H1 (cell line): Measurements from ENCODE around the gene AFF1. TPM values are rescaled to one million over a fixed set of nuclear protein-coding genes. Genes with fewer than 3 reads are reported as not detected.

Source experiments
- CTCF ChIA-PET: fragments of 300-600 bp; sonication (Branson Sonifier 250); formaldehyde crosslinking; loops from one replicate; lab custom pipeline; 2021; ENCODE audit not compliant: partially characterized antibody; lab: Charles Lee
- POLR2A ChIA-PET: fragments of 300-600 bp; sonication (Branson Sonifier 250); formaldehyde crosslinking; loops from one replicate; lab custom pipeline; 2021; ENCODE audit warnings: inconsistent platforms; ENCODE audit not compliant: partially characterized antibody; lab: Charles Lee
- DNase-seq, 2 experiments: peaks; one replicate each; pipeline versions ENCODE4 v3.0.0 to v3.0.0-alpha.2; 2010 to 2022; ENCODE audit warnings: low spot score in 2 of 2, low read depth in 1 of 2, mixed read lengths in 1 of 2
- FAIRE-seq: peaks from 2 replicates; lab custom pipeline; 2011; peaks lifted over from hg19 to GRCh38; lab: Jason Lieb, UNC
- H2AFZ ChIP-seq: 2 replicates; pipeline ENCODE4 v1.8.1; 2012; ENCODE audit warnings: low read length, inconsistent platforms
- H2AK5ac ChIP-seq: 2 replicates; pipeline ENCODE4 v1.6.1; 2013; ENCODE audit warnings: low read depth, low read length
- H2BK120ac ChIP-seq: replicated peaks from 2 replicates; pipeline ENCODE3; 2013; ENCODE audit warnings: low read depth, low read length, inconsistent platforms
- H2BK12ac ChIP-seq: 2 replicates; pipeline ENCODE4 v1.6.1; 2013; ENCODE audit warnings: low read depth, low read length
- H2BK15ac ChIP-seq: 2 replicates; pipeline ENCODE4 v1.6.1; 2013; ENCODE audit warnings: low read length
- H2BK20ac ChIP-seq: 2 replicates; pipeline ENCODE4 v1.6.1; 2013; ENCODE audit warnings: low read length
- H2BK5ac ChIP-seq: 2 replicates; pipeline ENCODE4 v1.6.1; 2013; ENCODE audit warnings: low read depth, low read length
- H3K14ac ChIP-seq: 2 replicates; pipeline ENCODE4 v1.6.1; 2013; ENCODE audit warnings: inconsistent platforms; ENCODE audit not compliant: insufficient read length
- H3K18ac ChIP-seq: 2 replicates; pipeline ENCODE4 v1.6.1; 2013; ENCODE audit warnings: low read length; ENCODE audit errors: extremely low read depth
- H3K23ac ChIP-seq: 2 replicates; pipeline ENCODE4 v1.6.1; 2013; ENCODE audit warnings: inconsistent platforms; ENCODE audit not compliant: insufficient read length
- H3K23me2 ChIP-seq: 2 replicates; pipeline ENCODE4 v1.6.1; 2013; ENCODE audit warnings: low read depth, low read length
- H3K27ac ChIP-seq: 2 replicates; pipeline ENCODE4 v1.6.1; 2011; ENCODE audit warnings: low read depth, low read length, inconsistent platforms
- H3K27me3 ChIP-seq, 4 experiments: replicated peaks in 1 of 4; 1 replicate in 1 of 4; 2 replicates in 3 of 4; pipeline versions ENCODE4 v1.6.1 to v1.8.1; 2011 to 2013; ENCODE audit warnings: low read length in 3 of 4, mild to moderate bottlenecking in 3 of 4, inconsistent platforms in 2 of 4, mixed read lengths in 2 of 4, moderate library complexity in 1 of 4; ENCODE audit not compliant: control insufficient read depth in 3 of 4, insufficient read depth in 3 of 4; ENCODE audit errors: extremely low read depth in 1 of 4
- H3K36me3 ChIP-seq, 4 experiments: 2 replicates each; pipeline versions ENCODE4 v1.6.1 to v1.8.1; 2011 to 2013; ENCODE audit warnings: mild to moderate bottlenecking in 4 of 4, low read length in 3 of 4, moderate library complexity in 2 of 4, control low read depth in 1 of 4, inconsistent platforms in 1 of 4; ENCODE audit not compliant: insufficient read depth in 4 of 4, control insufficient read depth in 2 of 4
- H3K4ac ChIP-seq: replicated peaks from 2 replicates; pipeline ENCODE3; 2013; ENCODE audit warnings: low read length, low read depth, mixed read lengths, inconsistent platforms; ENCODE audit not compliant: insufficient read length
- H3K4me1 ChIP-seq, 4 experiments: replicated peaks in 1 of 4; 1 replicate in 1 of 4; 2 replicates in 3 of 4; pipeline versions ENCODE4 v1.6.1 to v1.8.1; 2011 to 2013; ENCODE audit warnings: low read length in 3 of 4, inconsistent platforms in 2 of 4, mixed read lengths in 1 of 4; ENCODE audit not compliant: insufficient read depth in 4 of 4, control insufficient read depth in 3 of 4
- H3K4me2 ChIP-seq, 2 experiments: 2 replicates each; pipeline versions ENCODE4 v1.6.1 to v1.8.1; 2011 to 2013; ENCODE audit warnings: low read depth in 2 of 2, low read length in 2 of 2, control low read depth in 1 of 2, inconsistent platforms in 1 of 2, mild to moderate bottlenecking in 1 of 2; ENCODE audit not compliant: insufficient read depth in 1 of 2
- H3K4me3 ChIP-seq, 4 experiments: fragments of 200-600, 300-600 bp in 1 of 4; sonication (generic), shearing (Covaris generic), sonication (Bioruptor Twin) in 1 of 4; 2 replicates each; pipeline versions ENCODE4 v1.5.1 to v1.8.1; 2011 to 2016; ENCODE audit warnings: low read length in 4 of 4, low read depth in 3 of 4, control low read depth in 2 of 4, inconsistent platforms in 2 of 4, mild to moderate bottlenecking in 2 of 4, mixed read lengths in 1 of 4, moderate library complexity in 1 of 4; ENCODE audit not compliant: insufficient read depth in 2 of 4; ENCODE audit errors: extremely low read depth in 1 of 4
- H3K56ac ChIP-seq: replicated peaks from 2 replicates; pipeline ENCODE3; 2013; ENCODE audit warnings: low read depth, mild to moderate bottlenecking, mixed read lengths, low read length, inconsistent platforms; ENCODE audit not compliant: insufficient read length
- H3K79me1 ChIP-seq: 2 replicates; pipeline ENCODE4 v1.6.1; 2013; ENCODE audit warnings: low read depth, low read length, control low read depth
- H3K79me2 ChIP-seq, 2 experiments: 2 replicates each; pipeline versions ENCODE4 v1.6.1 to v1.8.1; 2012 to 2013; ENCODE audit warnings: low read length in 2 of 2, mild to moderate bottlenecking in 2 of 2, inconsistent platforms in 1 of 2; ENCODE audit not compliant: insufficient read depth in 2 of 2, control insufficient read depth in 1 of 2
- H3K9ac ChIP-seq, 4 experiments: replicated peaks in 1 of 4; 1 replicate in 1 of 4; 2 replicates in 3 of 4; pipeline versions ENCODE4 v1.6.1 to v1.8.1; 2011 to 2013; ENCODE audit warnings: low read depth in 3 of 4, low read length in 3 of 4, control low read depth in 2 of 4, mild to moderate bottlenecking in 2 of 4, moderate library complexity in 2 of 4, inconsistent platforms in 1 of 4; ENCODE audit errors: extremely low read depth in 1 of 4
- H3K9me3 ChIP-seq, 2 experiments: 2 replicates each; pipeline versions ENCODE4 v1.6.1 to v1.8.1; 2012 to 2013; ENCODE audit warnings: mild to moderate bottlenecking in 2 of 2, moderate library complexity in 2 of 2, control low read depth in 1 of 2, inconsistent platforms in 1 of 2, low read depth in 1 of 2, low read length in 1 of 2, mixed read lengths in 1 of 2; ENCODE audit not compliant: insufficient read depth in 2 of 2
- H4K20me1 ChIP-seq, 2 experiments: replicated peaks in 1 of 2; 2 replicates each; pipeline versions ENCODE3 to v1.8.1; 2011 to 2013; ENCODE audit warnings: inconsistent platforms in 2 of 2, low read length in 2 of 2, mild to moderate bottlenecking in 1 of 2; ENCODE audit not compliant: insufficient read depth in 2 of 2, control insufficient read depth in 1 of 2
- H4K5ac ChIP-seq: 2 replicates; pipeline ENCODE4 v1.6.1; 2013; ENCODE audit warnings: low read length, low read depth, mixed read lengths, inconsistent platforms; ENCODE audit not compliant: insufficient read length
- H4K8ac ChIP-seq: 2 replicates; pipeline ENCODE4 v1.8.0; 2013; ENCODE audit warnings: mild to moderate bottlenecking, moderate library complexity, low read length, inconsistent platforms; ENCODE audit not compliant: insufficient read depth; ENCODE audit errors: extremely low read depth
- H4K91ac ChIP-seq: replicated peaks from 2 replicates; pipeline ENCODE3; 2013; ENCODE audit warnings: low read length, mixed read lengths, inconsistent platforms; ENCODE audit not compliant: insufficient read length
- GTF2F1 ChIP-seq: IDR thresholded peaks from 2 replicates; pipeline ENCODE4 v1.6.1; 2012; ENCODE audit warnings: low read depth, low read length, improper control_type of control experiment, borderline replicate concordance
- RAD21 ChIP-seq, 2 experiments: IDR thresholded peaks in 1 of 2; conservative IDR thresholded peaks in 1 of 2; 2 replicates each; pipeline ENCODE4 v1.6.1; 2011; ENCODE audit warnings: low read depth in 2 of 2, low read length in 2 of 2, improper control_type of control experiment in 1 of 2, inconsistent platforms in 1 of 2, mild to moderate bottlenecking in 1 of 2, moderate library complexity in 1 of 2
- WGBS, 2 experiments: shearing (Covaris generic) in 1 of 2; methylation state at CpG; one replicate each; pipeline versions ENCODE4 v1.1.6 to v1.1.7; 2013 to 2015; ENCODE audit warnings: low lambda C conversion rate in 2 of 2, mixed read lengths in 2 of 2, inconsistent platforms in 1 of 2, low coverage in 1 of 2, missing lambda C conversion rate in 1 of 2; ENCODE audit not compliant: insufficient replicate concordance in 2 of 2, insufficient coverage in 1 of 2, insufficient read length in 1 of 2; ENCODE audit errors: extremely low coverage in 1 of 2, missing lambda C conversion rate in 1 of 2; 5-methylcytosine and 5-hydroxymethylcytosine counted together
- polyA plus RNA-seq, 7 experiments: library from polyadenylated mRNA; depleted of rRNA in 3 of 7; stranded (reverse) in 5 of 7; unstranded in 2 of 7; fragments of >200 nt in 5 of 7; fragments of 200-250 nt in 2 of 7; gene quantifications; 1 replicate in 5 of 7; 2 replicates in 1 of 7; 4 replicates in 1 of 7; pipeline versions ENCODE4 v1.2.1 to v1.2.3, GENCODE V29; 2011 to 2013; ENCODE audit warnings: missing spikeins in 2 of 7, mixed read lengths in 2 of 7
- total RNA-seq: library from RNA; stranded (reverse); fragmentation: NEBNext Ultra II Directional; extraction: Animal tissue kit (Norgen Biotek cat#: 25700); gene quantifications from 2 replicates; pipeline ENCODE4 v1.2.1, GENCODE V29; 2021

The AFF1 gene
- total and polyA plus RNA-seq, 2 of the 8 experiments (the other 6 are each of a cell fraction or from before 2014, with no cell fraction given), result 14.8 to 85.5 TPM

DNA sequence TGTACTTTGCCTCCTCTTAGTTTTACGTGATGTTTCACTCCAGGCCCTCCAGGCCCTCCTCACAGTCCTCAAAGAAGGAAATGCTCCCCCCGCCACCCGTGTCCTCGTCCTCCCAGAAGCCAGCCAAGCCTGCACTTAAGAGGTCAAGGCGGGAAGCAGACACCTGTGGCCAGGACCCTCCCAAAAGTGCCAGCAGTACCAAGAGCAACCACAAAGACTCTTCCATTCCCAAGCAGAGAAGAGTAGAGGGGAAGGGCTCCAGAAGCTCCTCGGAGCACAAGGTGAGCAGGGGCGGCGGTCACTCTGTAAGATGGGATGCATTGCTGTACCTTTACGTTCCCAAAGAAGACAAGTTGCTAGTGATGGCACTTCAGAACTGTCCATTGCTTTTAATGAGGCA is 191.2 kb downstream of the AFF1 start:
- Histone ChIP-seq H3K4me2 (no peak overlapping the region), H3K27me3 (no peaks in the 10 kb centered on the region), H3K23ac (no peak overlapping the region), H4K20me1 (peaks cover 0 to 1% of the 10 kb centered on the region in 2 experiments), H2BK12ac (no peak overlapping the region), H3K9ac (no peak overlapping the region), H4K91ac (no peak overlapping the region), H2BK120ac (no peak overlapping the region), H2BK5ac (no peak overlapping the region), H3K23me2 (no peaks in the 10 kb centered on the region), H2AFZ (no peak overlapping the region), H2BK15ac (no peak overlapping the region), H2AK5ac (no peak overlapping the region), H3K79me1 (no peaks in the 10 kb centered on the region), H4K8ac (peak overlapping the region; percentile 15; the same call in 1 of the 2 replicates), H3K27ac (no peak overlapping the region), H3K4me3 (no peak overlapping the region), H3K14ac (no peak overlapping the region), H3K9me3 (no peaks in the 10 kb centered on the region), H2BK20ac (no peak overlapping the region), H4K5ac (no peak overlapping the region), H3K4me1 (no peaks in the 10 kb centered on the region), H3K56ac (no peak overlapping the region), H3K79me2 (peaks cover 0 to 3% of the 10 kb centered on the region in 2 experiments; a peak in 1 of 4 replicates), H3K4ac (no peak overlapping the region), H3K18ac (no peak overlapping the region), H3K36me3 (peaks cover 8 to 54% (median 35%) of the 10 kb centered on the region in 4 experiments)
- DNase-seq, result no peak
- WGBS, 2 experiments, result 96% methylated on average over 9 of the region's 9 CpGs; no CpG with 5 or more reads in 1 of the 2 experiments
- ChIA-PET POLR2A (no interaction called here), CTCF (interaction anchor here (1.9 kb wide), 1 partner anchor 25 kb away, joined by 8 read pairs; no protein-coding TSS in a partner anchor)
- TF ChIP-seq RAD21 (IDR thresholded peaks at IDR 0.05 in 1 of 2, conservative IDR thresholded peaks at IDR 0.05 in 1 of 2; ENCODE audit: low read depth in 2 of 2, low read length in 2 of 2), result no peak
- TF ChIP-seq GTF2F1, result no peak
- no peak for FAIRE-seq
